Right ventricle myocardium inferior (tissue), 1 donor: Measurements from ENCODE around the gene C9. TPM values are rescaled to one million over a fixed set of nuclear protein-coding genes. Genes with fewer than 3 reads are reported as not detected.
"Not testable (repeated sequence)": the region's sequence is repeated elsewhere in the genome, so short reads cannot be mapped to it uniquely, and the experiment has no call there.

ENCODE experiments used
- ATAC-seq: fragments of 200-7000 bp; cut with Tn5 transposase; one replicate; pipeline ENCODE4 v1.9.1; 2020; ENCODE audit warnings: mild to moderate bottlenecking, moderate library complexity
- DNase-seq: peaks from one replicate; pipeline ENCODE4 v3.0.0; 2021; ENCODE audit errors: missing footprints
- intact Hi-C: fragments of 100-400 bp; cut with DNase I; formaldehyde crosslinking; loops from one replicate; pipeline ENCODE4 v1.11.0; 2022
- long read RNA-seq: library from polyadenylated mRNA; unstranded; transcript quantifications from one replicate; pipeline ENCODE4 v2.0.0, GENCODE V29; 2021
- total RNA-seq: library from RNA; stranded (reverse); fragmentation: NEBNext Ultra II Directional; extraction: Animal tissue kit (Norgen Biotek cat#: 25700); gene quantifications from one replicate; pipeline ENCODE4 v1.2.1, GENCODE V29; 2021
- donor health status: DM: no; HTN: yes; CAD: no; lungs with severe emphysema.

Gene C9
- total RNA-seq: not detected
- long read RNA-seq: 0 reads

GRCh38 chr5:39364367-39364766 lies at the start of gene C9:
Gene C9, minus strand, starts transcription at chr5:39364495. Its CDS starts 31 bp downstream, at chr5:39364464.
- ATAC-seq (no peak), DNase-seq (no peak)
- intact Hi-C loops: no loop called here

GRCh38 chr5:39413771-39414170 lies 49.5 kb upstream of the C9 start:
- DNase-seq (no peak), ATAC-seq (no peak)
- intact Hi-C loops: loop anchor here (5.0 kb wide), 1 partner anchor 1489 kb away; no protein-coding TSS in a partner anchor

- DNase-seq: no peak
- ATAC-seq: no peak
- intact Hi-C loops: loop anchor here (5.0 kb wide), 1 partner anchor 1489 kb away; no protein-coding TSS in a partner anchor
Measured at GRCh38 chr5:39412721-39413394, 48.6 kb upstream of the C9 start.

GRCh38 chr5:39411985-39412384 lies 47.7 kb upstream of the C9 start:
- no peak for DNase-seq
- intact Hi-C loops: loop anchor here (5.0 kb wide), 1 partner anchor 1490 kb away; no protein-coding TSS in a partner anchor
- ATAC-seq: no peak

- ATAC-seq: peak; percentile 39
- no peak for DNase-seq
- intact Hi-C loops: loop anchor here (5.0 kb wide), 1 partner anchor 1491 kb away; no protein-coding TSS in a partner anchor
Measured at GRCh38 chr5:39411061-39411460, 46.8 kb upstream of the C9 start.

GRCh38 chr5:39409033-39409432 lies 44.7 kb upstream of the C9 start:
- ATAC-seq: no peak
- DNase-seq: no peak
- intact Hi-C loops: no loop called here

GRCh38 chr5:39405083-39405843 lies 41.0 kb upstream of the C9 start:
- no peak for ATAC-seq
- intact Hi-C loops: no loop called here
- no peak for DNase-seq

GRCh38 chr5:39403761-39404160 lies 39.5 kb upstream of the C9 start:
- DNase-seq, ATAC-seq, intact Hi-C loops: not testable (repeated sequence)

- intact Hi-C loops, ATAC-seq, DNase-seq: not testable (repeated sequence)
Measured at GRCh38 chr5:39402140-39402539, 37.8 kb upstream of the C9 start.

GRCh38 chr5:39400713-39401578 lies 36.7 kb upstream of the C9 start:
- intact Hi-C loops: no loop called here
- no peak for ATAC-seq
- DNase-seq: no peak

GRCh38 chr5:39399135-39400036 lies 35.1 kb upstream of the C9 start:
- peak; percentile 94 for ATAC-seq
- intact Hi-C loops: loop anchor here (2.0 kb wide), 1 partner anchor 25 kb away; the partner anchor contains the start of gene DAB2
- DNase-seq: no peak

GRCh38 chr5:39396843-39397242 lies 32.5 kb upstream of the C9 start:
- DNase-seq: no peak
- intact Hi-C loops: no loop called here
- no peak for ATAC-seq

GRCh38 chr5:39395521-39395920 lies 31.2 kb upstream of the C9 start:
- no peak for ATAC-seq
- no peak for DNase-seq
- intact Hi-C loops: no loop called here

- ATAC-seq (no peak), DNase-seq (no peak)
- intact Hi-C loops: no loop called here
Measured at GRCh38 chr5:39394946-39395345, 30.7 kb upstream of the C9 start.

GRCh38 chr5:39390945-39391344 lies 26.6 kb upstream of the C9 start:
- ATAC-seq: no peak
- no peak for DNase-seq
- intact Hi-C loops: no loop called here

GRCh38 chr5:39387293-39387692 lies 23.0 kb upstream of the C9 start:
- DNase-seq (no peak), ATAC-seq (no peak)
- intact Hi-C loops: no loop called here

GRCh38 chr5:39384271-39384670 lies 20.0 kb upstream of the C9 start:
- intact Hi-C loops: loop anchor here (5.0 kb wide), 1 partner anchor 38 kb away; the partner anchor contains the start of gene DAB2
- no peak for DNase-seq
- no peak for ATAC-seq

GRCh38 chr5:39381376-39381775 lies 17.1 kb upstream of the C9 start:
- DNase-seq (no peak), ATAC-seq (no peak)
- intact Hi-C loops: loop anchor here (5.0 kb wide), 1 partner anchor 41 kb away; the partner anchor contains the start of gene DAB2
